HepG2 (cell line): ENCODE measurements around the gene RSL1D1. TPM values are rescaled to one million over a fixed set of nuclear protein-coding genes. Genes with fewer than 3 reads are reported as not detected.

Source experiments
- DNMT1 ChIP-seq: sonication (generic); formaldehyde crosslinking; IDR thresholded peaks from 2 replicates; pipeline ENCODE4 v1.5.1; 2020; ENCODE audit warnings: mild to moderate bottlenecking, missing genetic modification reagents
- EED ChIP-seq: sonication (generic); formaldehyde crosslinking; IDR thresholded peaks from 2 replicates; pipeline ENCODE4 v1.5.0; 2020; ENCODE audit warnings: mild to moderate bottlenecking, missing genetic modification reagents
- FOXP1 ChIP-seq, 2 experiments: fragments of 450-650 bp in 1 of 2; IDR thresholded peaks; 2 replicates each; pipeline ENCODE4 v1.6.1; 2017 to 2018; ENCODE audit warnings: antibody characterized with exemption in 1 of 2
- FUBP1 ChIP-seq: sonication (generic); formaldehyde crosslinking; IDR thresholded peaks from 2 replicates; pipeline ENCODE4 v1.5.1; 2020; ENCODE audit warnings: missing genetic modification reagents, mild to moderate bottlenecking, borderline replicate concordance
- GABPB1 ChIP-seq: IDR thresholded peaks from 2 replicates; pipeline ENCODE4 v1.6.1; 2016; ENCODE audit warnings: mild to moderate bottlenecking, missing genetic modification reagents, moderate library complexity, missing compliant biosample characterization
- HOXA5 ChIP-seq: sonication (generic); formaldehyde crosslinking; IDR thresholded peaks from 2 replicates; pipeline ENCODE4 v1.4.0; 2020; ENCODE audit warnings: missing genetic modification reagents
- KDM5B ChIP-seq: sonication (generic); formaldehyde crosslinking; IDR thresholded peaks from 2 replicates; pipeline ENCODE4 v1.4.0; 2020; ENCODE audit warnings: missing genetic modification reagents, mild to moderate bottlenecking, borderline replicate concordance
- MBD4 ChIP-seq: IDR thresholded peaks from 2 replicates; pipeline ENCODE4 v1.6.1; 2012; ENCODE audit warnings: low read length, inconsistent platforms, borderline replicate concordance
- NR2F2 ChIP-seq: IDR thresholded peaks from 2 replicates; pipeline ENCODE4 v1.6.1; 2012; ENCODE audit warnings: low read depth, inconsistent platforms, borderline replicate concordance
- PHB2 ChIP-seq: fragments of 450-650 bp; IDR thresholded peaks from 2 replicates; pipeline ENCODE4 v1.6.1; 2018; ENCODE audit not compliant: partially characterized antibody
- RBAK ChIP-seq: sonication (generic); formaldehyde crosslinking; IDR thresholded peaks from 2 replicates; pipeline ENCODE4 v1.5.1; 2020; ENCODE audit warnings: mild to moderate bottlenecking, missing genetic modification reagents
- RFXANK ChIP-seq: IDR thresholded peaks from 2 replicates; pipeline ENCODE4 v1.6.1; 2016
- SSRP1 ChIP-seq: IDR thresholded peaks from 2 replicates; pipeline ENCODE4 v1.6.1; 2016; ENCODE audit warnings: control low read depth
- SUZ12 ChIP-seq: fragments of 150-350 bp; IDR thresholded peaks from 2 replicates; pipeline ENCODE4 v1.6.1; 2014; ENCODE audit warnings: low read depth, low read length
- TCF7 ChIP-seq: sonication (generic); IDR thresholded peaks from 2 replicates; pipeline ENCODE4 v1.6.1; 2016; ENCODE audit warnings: antibody characterized with exemption, low read depth
- TCF7L2 ChIP-seq: IDR thresholded peaks from 2 replicates; pipeline ENCODE4 v1.6.1; 2011; ENCODE audit warnings: mild to moderate bottlenecking, low read depth, low read length, moderate library complexity
- THAP7 ChIP-seq: sonication (generic); formaldehyde crosslinking; IDR thresholded peaks from 2 replicates; pipeline ENCODE4 v1.8.1; 2023; ENCODE audit warnings: mild to moderate bottlenecking, missing genetic modification reagents
- TOPORS ChIP-seq: sonication (generic); formaldehyde crosslinking; IDR thresholded peaks from 2 replicates; pipeline ENCODE4 v1.8.0; 2023; ENCODE audit warnings: mild to moderate bottlenecking, missing genetic modification reagents
- ZMYM2 ChIP-seq: sonication (generic); formaldehyde crosslinking; IDR thresholded peaks from 2 replicates; pipeline ENCODE4 v1.8.0; 2022; ENCODE audit warnings: mild to moderate bottlenecking, missing genetic modification reagents
- ZMYM3 ChIP-seq: sonication (generic); formaldehyde crosslinking; IDR thresholded peaks from 2 replicates; pipeline ENCODE4 v1.5.1; 2020; ENCODE audit warnings: mild to moderate bottlenecking, missing genetic modification reagents
- ZNF180 ChIP-seq: sonication (generic); formaldehyde crosslinking; IDR thresholded peaks from 2 replicates; pipeline ENCODE4 v1.4.0; 2020; ENCODE audit warnings: low read depth, missing genetic modification reagents, borderline replicate concordance
- ZNF235 ChIP-seq: sonication (generic); formaldehyde crosslinking; IDR thresholded peaks from 2 replicates; pipeline ENCODE4 v1.8.1; 2023; ENCODE audit warnings: mild to moderate bottlenecking, missing genetic modification reagents, borderline replicate concordance
- ZNF44 ChIP-seq: sonication (generic); formaldehyde crosslinking; IDR thresholded peaks from 2 replicates; pipeline ENCODE4 v1.5.1; 2020; ENCODE audit warnings: mild to moderate bottlenecking, missing genetic modification reagents
- ZNF839 ChIP-seq: sonication (generic); formaldehyde crosslinking; IDR thresholded peaks from 2 replicates; pipeline ENCODE4 v1.4.0; 2020; ENCODE audit warnings: missing genetic modification reagents, mild to moderate bottlenecking, borderline replicate concordance
- ZSCAN5A ChIP-seq: sonication (generic); formaldehyde crosslinking; IDR thresholded peaks from 2 replicates; pipeline ENCODE4 v1.8.0; 2022; ENCODE audit warnings: mild to moderate bottlenecking, missing genetic modification reagents, borderline replicate concordance
- ZSCAN9 ChIP-seq: IDR thresholded peaks from 2 replicates; pipeline ENCODE4 v1.6.1; 2016; ENCODE audit warnings: borderline replicate concordance
- polyA plus RNA-seq, 8 experiments: library from polyadenylated mRNA; depleted of rRNA in 3 of 8; stranded (reverse) in 7 of 8; unstranded in 1 of 8; fragments of >200 nt; fragmentation: Illumina TruSeq in 4 of 8; extraction: Trizol in 4 of 8; gene quantifications; 2 replicates each; pipeline versions ENCODE4 v1.2.1 to v1.2.3, GENCODE V29; 2011 to 2016; ENCODE audit warnings: low read depth in 4 of 8, missing spikeins in 1 of 8, mixed read lengths in 1 of 8; ENCODE audit not compliant: insufficient read depth in 1 of 8
- total RNA-seq, 5 experiments: library from RNA; depleted of rRNA; stranded (reverse); fragments of >200 nt; fragmentation: Illumina TruSeq; extraction: Trizol; gene quantifications; 2 replicates each; pipeline ENCODE4 v1.2.3, GENCODE V29; 2016; ENCODE audit warnings: low read depth in 1 of 5
- TF ChIP-seq, protein P1 (sequence below): fragments of 450-650 bp; IDR thresholded peaks from 2 replicates; pipeline ENCODE4 v1.6.1; 2017

RSL1D1 gene
- total and polyA plus RNA-seq, 2 of the 13 experiments (the other 11 are each of a cell fraction or from before 2014, with no cell fraction given): 187 to 343 TPM

DNA sequence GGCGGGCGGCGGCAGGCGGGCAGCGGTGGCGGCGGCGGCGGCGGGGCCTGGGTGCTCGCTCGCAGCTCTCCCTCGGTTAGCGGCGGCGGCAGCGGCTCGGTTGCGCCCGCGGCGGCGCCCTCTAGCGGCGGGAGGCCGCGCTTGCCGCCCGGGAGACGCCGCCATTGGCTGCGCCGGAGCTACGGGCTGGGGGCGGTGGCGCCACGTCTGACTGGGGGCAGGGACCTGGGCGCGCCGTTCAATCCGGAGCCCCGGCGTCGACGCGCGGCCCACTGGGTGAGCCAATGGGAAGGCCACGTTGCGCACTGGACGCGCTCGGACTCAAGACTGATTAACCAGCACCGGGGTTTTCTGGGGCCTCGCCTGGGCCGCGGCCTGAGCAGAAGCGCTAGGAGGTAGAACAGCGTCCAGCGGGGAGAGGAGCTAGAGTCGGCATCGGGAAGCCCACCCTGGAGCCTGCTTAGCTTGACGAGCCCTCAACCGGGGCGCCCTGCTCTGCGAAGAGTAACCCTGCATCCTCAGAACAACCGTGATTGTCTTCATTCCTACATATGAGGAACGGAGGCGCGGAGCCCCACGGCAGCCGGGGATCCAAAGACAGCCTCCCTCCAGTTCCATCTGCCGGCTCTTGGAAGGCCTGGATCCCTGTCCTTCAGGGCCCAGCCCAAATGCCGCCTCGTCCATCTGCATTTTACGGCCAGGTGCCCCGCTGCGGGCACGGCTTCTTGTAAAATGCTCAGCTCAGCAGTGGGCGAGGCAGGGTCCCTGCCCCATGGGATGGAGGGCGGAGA lies 54.0 kb downstream of the RSL1D1 start, which contains the start of gene ZC3H7A (continued):
- TF ChIP-seq FOXP1 (IDR thresholded peaks at IDR 0.05): no peak
- TF ChIP-seq FOXP1 (CRISPR knock-in tag; IDR thresholded peaks at IDR 0.05): peak; percentile 9; the same call in 1 of the 2 replicates
- peak; percentile 92 for TF ChIP-seq EED (CRISPR knock-in tag)
- 0 out of 2 replicates have a peak, but pooled peaks have one; percentile 20 for TF ChIP-seq TCF7
- TF ChIP-seq SSRP1 (CRISPR knock-in tag): peak; percentile 57; the same call in 1 of the 2 replicates
- peak; percentile 97 for TF ChIP-seq KDM5B (CRISPR knock-in tag)
- TF ChIP-seq, protein P1, sequence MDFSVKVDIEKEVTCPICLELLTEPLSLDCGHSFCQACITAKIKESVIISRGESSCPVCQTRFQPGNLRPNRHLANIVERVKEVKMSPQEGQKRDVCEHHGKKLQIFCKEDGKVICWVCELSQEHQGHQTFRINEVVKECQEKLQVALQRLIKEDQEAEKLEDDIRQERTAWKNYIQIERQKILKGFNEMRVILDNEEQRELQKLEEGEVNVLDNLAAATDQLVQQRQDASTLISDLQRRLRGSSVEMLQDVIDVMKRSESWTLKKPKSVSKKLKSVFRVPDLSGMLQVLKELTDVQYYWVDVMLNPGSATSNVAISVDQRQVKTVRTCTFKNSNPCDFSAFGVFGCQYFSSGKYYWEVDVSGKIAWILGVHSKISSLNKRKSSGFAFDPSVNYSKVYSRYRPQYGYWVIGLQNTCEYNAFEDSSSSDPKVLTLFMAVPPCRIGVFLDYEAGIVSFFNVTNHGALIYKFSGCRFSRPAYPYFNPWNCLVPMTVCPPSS: no peak
- peak; percentile 80 for TF ChIP-seq GABPB1 (CRISPR knock-in tag)
- TF ChIP-seq ZNF180 (CRISPR knock-in tag): peak; percentile 79; the same call in 1 of the 2 replicates
- TF ChIP-seq TCF7L2: no peak
- peak; percentile 98 for TF ChIP-seq ZSCAN9
- 0 out of 2 replicates have a peak, but pooled peaks have one; percentile 54 for TF ChIP-seq ZNF44 (CRISPR knock-in tag)
- TF ChIP-seq SUZ12: no peak
- peak; percentile 96 for TF ChIP-seq RFXANK
- TF ChIP-seq NR2F2: peak; percentile 50; the same call in 1 of the 2 replicates
- TF ChIP-seq HOXA5: peak; percentile 99
- TF ChIP-seq FUBP1 (CRISPR knock-in tag): no peak
- TF ChIP-seq THAP7 (CRISPR knock-in tag): peak; percentile 96
- TF ChIP-seq ZNF235: peak; percentile 98; the same call in 1 of the 2 replicates
- TF ChIP-seq ZSCAN5A (CRISPR knock-in tag): peak; percentile 99
- TF ChIP-seq PHB2: no peak
- peak; percentile 97 for TF ChIP-seq ZNF839 (CRISPR knock-in tag)
- peak; percentile 97 for TF ChIP-seq TOPORS (CRISPR knock-in tag)
- TF ChIP-seq ZMYM2 (CRISPR knock-in tag): peak; percentile 62; the same call in 1 of the 2 replicates
- TF ChIP-seq MBD4: no peak
- 0 out of 2 replicates have a peak, but pooled peaks have one; percentile 27 for TF ChIP-seq RBAK (CRISPR knock-in tag)
- no peak; the same call in 1 of the 2 replicates for TF ChIP-seq DNMT1 (CRISPR knock-in tag)
- TF ChIP-seq ZMYM3 (CRISPR knock-in tag): no peak; the same call in none of the 2 replicates
